ENCODE data around the gene CCDC154. TPM values are rescaled to one million over a fixed set of nuclear protein-coding genes. Genes with fewer than 3 reads are reported as not detected.

CCDC154 gene
- total RNA-seq, 1 donor from 2014 or later: 2.5 TPM

GRCh38 chr16:1452530-1452929, 8.2 kb upstream of the CCDC154 start:
- H3K9me3 Mint-ChIP-seq (ENCODE audit: unreplicated experiment): no peaks in the 10 kb centered on the region
- H3K27me3 Mint-ChIP-seq (ENCODE audit: unreplicated experiment): no peaks in the 10 kb centered on the region
- H3K36me3 Mint-ChIP-seq (ENCODE audit: unreplicated experiment): peaks cover 12% of the 10 kb centered on the region
- no peak for DNase-seq (ENCODE audit: extremely low spot score, unreplicated experiment)
- H3K4me1 Mint-ChIP-seq (ENCODE audit: unreplicated experiment): no peaks in the 10 kb centered on the region
- no peak overlapping the region for H3K4me3 Mint-ChIP-seq (ENCODE audit: unreplicated experiment)
- no peak overlapping the region for H3K27ac Mint-ChIP-seq (ENCODE audit: unreplicated experiment)
- TF ChIP-seq CTCF (IDR thresholded peaks at IDR 0.05): no peak

DNA sequence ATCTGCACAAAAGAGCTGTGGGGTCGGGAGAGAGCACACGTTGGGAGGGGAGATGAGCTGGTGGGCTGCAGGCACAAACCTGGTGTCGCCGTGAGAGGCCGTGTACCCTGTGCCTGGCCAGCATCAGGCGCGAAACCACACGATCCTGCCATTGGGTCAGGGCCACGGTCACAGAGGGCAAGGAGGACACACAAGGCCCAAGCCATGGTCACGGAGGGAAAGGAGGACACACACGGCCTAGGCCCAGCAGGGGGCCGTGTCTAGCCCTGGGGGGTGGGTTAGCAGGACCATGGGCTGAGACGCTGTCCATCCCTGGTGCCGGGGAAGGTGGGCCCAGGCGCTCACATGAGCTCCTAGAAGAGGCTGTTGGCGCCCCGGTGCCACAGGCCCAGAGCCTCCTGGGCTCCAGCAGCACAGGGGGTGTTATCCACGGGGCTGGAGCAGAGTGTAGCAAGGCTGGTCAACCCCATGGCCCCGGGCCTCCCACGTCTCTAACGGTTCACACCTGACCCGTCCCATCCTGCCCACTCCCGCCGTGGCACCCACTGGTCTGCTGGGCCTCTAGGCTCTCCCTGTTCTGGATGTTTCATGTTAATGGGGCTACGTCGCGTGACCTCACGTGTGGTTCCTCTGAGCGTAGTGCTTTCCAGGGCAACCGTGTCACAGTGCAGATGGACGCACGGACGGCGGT, 7.5 kb upstream of the CCDC154 start:
- Mint-ChIP-seq H3K36me3 (ENCODE audit: unreplicated experiment) (peaks cover 12% of the 10 kb centered on the region), H3K4me1 (ENCODE audit: unreplicated experiment) (no peaks in the 10 kb centered on the region), H3K27me3 (ENCODE audit: unreplicated experiment) (no peaks in the 10 kb centered on the region), H3K27ac (ENCODE audit: unreplicated experiment) (no peak overlapping the region), H3K9me3 (ENCODE audit: unreplicated experiment) (no peaks in the 10 kb centered on the region), H3K4me3 (ENCODE audit: unreplicated experiment) (no peak overlapping the region)
- no peak for DNase-seq (ENCODE audit: extremely low spot score, unreplicated experiment)
- no peak for TF ChIP-seq CTCF (IDR thresholded peaks at IDR 0.05)

- no peaks in the 10 kb centered on the region for H3K9me3 Mint-ChIP-seq (ENCODE audit: unreplicated experiment)
- H3K36me3 Mint-ChIP-seq (ENCODE audit: unreplicated experiment): peaks cover 14% of the 10 kb centered on the region
- DNase-seq (ENCODE audit: extremely low spot score, unreplicated experiment): no peak
- no peak for TF ChIP-seq CTCF (IDR thresholded peaks at IDR 0.05)
- no peak overlapping the region for H3K4me3 Mint-ChIP-seq (ENCODE audit: unreplicated experiment)
- H3K27ac Mint-ChIP-seq (ENCODE audit: unreplicated experiment): no peak overlapping the region
- H3K27me3 Mint-ChIP-seq (ENCODE audit: unreplicated experiment): no peaks in the 10 kb centered on the region
- H3K4me1 Mint-ChIP-seq (ENCODE audit: unreplicated experiment): no peaks in the 10 kb centered on the region
Measured at GRCh38 chr16:1450841-1451240, 6.5 kb upstream of the CCDC154 start.

- no peak for DNase-seq (ENCODE audit: extremely low spot score, unreplicated experiment)
- TF ChIP-seq CTCF (IDR thresholded peaks at IDR 0.05): no peak
- no peak overlapping the region for H3K4me3 Mint-ChIP-seq (ENCODE audit: unreplicated experiment)
- no peaks in the 10 kb centered on the region for H3K4me1 Mint-ChIP-seq (ENCODE audit: unreplicated experiment)
- H3K27ac Mint-ChIP-seq (ENCODE audit: unreplicated experiment): no peak overlapping the region
- H3K9me3 Mint-ChIP-seq (ENCODE audit: unreplicated experiment): no peaks in the 10 kb centered on the region
- no peaks in the 10 kb centered on the region for H3K27me3 Mint-ChIP-seq (ENCODE audit: unreplicated experiment)
- peaks cover 14% of the 10 kb centered on the region for H3K36me3 Mint-ChIP-seq (ENCODE audit: unreplicated experiment)
Measured at GRCh38 chr16:1450218-1450617, 5.9 kb upstream of the CCDC154 start.

DNA sequence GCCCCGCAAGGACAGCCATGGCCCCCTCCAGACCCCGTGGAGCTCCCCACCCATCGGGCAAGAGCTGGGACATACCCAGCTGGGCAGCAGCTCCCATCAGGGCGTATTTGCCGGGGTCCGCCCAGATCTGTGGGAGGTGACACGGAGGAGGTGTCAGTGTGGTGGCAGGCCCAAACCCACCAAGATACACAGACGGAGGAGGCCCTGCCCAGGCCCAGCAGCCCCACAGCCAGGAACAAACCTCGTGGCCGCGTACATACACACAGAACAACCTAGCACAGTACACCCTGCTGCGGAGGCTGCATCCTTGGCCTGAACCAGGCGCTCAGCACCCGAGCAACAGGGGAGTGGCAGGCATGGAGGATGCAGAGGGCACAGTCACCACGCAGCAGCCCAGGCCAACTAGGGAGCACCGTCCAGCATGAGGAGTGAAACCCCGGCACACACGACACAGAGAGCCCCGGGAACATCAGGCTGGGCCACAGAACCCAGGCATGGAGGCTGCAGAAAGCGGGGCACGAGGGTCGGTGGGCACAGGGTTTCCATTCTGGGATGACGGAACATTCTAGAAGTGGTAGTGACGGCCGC, 4.9 kb upstream of the CCDC154 start:
- TF ChIP-seq CTCF (IDR thresholded peaks at IDR 0.05): no peak
- H3K27me3 Mint-ChIP-seq (ENCODE audit: unreplicated experiment): no peaks in the 10 kb centered on the region
- DNase-seq (ENCODE audit: extremely low spot score, unreplicated experiment): no peak
- no peaks in the 10 kb centered on the region for H3K4me1 Mint-ChIP-seq (ENCODE audit: unreplicated experiment)
- H3K27ac Mint-ChIP-seq (ENCODE audit: unreplicated experiment): no peak overlapping the region
- H3K36me3 Mint-ChIP-seq (ENCODE audit: unreplicated experiment): peaks cover 14% of the 10 kb centered on the region
- H3K4me3 Mint-ChIP-seq (ENCODE audit: unreplicated experiment): no peak overlapping the region
- H3K9me3 Mint-ChIP-seq (ENCODE audit: unreplicated experiment): no peaks in the 10 kb centered on the region
